HG03095 (cell line): ENCODE data around the gene IL20RA.
"Not testable (repeated sequence)": the region's sequence is repeated elsewhere in the genome, so short reads cannot be mapped to it uniquely, and the experiment has no call there.

Experiments used
- ATAC-seq: cut with Tn5 transposase; IDR thresholded peaks from one replicate; pipeline ENCODE4 v1.9.1; 2021; ENCODE audit warnings: moderate library complexity; ENCODE audit not compliant: unreplicated experiment

The IL20RA gene

DNA sequence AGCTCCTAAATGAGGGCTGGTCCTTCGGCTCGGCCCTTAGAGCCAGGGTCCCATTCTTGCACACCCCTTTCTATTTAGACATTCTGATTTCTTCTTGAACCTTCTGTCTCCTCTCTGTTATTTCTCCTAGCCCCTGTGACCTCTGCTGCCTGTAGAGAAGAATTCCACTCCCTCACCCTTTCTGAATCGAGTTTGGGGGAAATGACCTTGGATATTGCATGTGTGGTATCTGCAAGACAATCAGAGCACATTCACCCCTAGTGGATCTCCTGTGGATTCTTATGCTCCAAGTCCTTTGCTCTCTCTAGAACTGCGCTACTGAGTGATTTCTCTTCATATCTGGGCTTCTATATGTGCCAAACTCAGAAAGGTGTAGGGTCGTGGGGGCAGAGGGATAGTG lies 67.7 kb downstream of the IL20RA start:
- ATAC-seq, result no peak

- ATAC-seq, result no peak
Observed at GRCh38 chr6:136975089-136975715, 69.6 kb downstream of the IL20RA start.

DNA sequence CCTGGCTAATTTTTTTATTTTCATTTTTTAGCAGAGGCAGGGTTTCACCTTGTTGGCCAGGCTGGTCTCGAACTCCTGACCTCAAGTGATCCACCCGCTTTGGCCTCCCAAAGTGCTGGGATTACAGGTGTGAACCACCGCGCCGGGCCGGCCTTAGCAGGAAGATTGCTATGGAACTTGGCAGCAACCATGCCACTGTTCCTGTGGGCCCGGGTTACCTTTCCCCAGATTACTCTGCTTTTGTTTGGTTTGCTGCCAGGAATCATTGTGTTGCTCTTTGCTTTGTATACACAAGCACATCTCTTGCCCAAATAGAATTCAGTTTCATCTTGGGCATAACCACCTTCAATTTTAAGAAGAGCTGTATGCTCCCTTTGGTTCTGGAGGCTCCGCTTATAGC lies 71.0 kb downstream of the IL20RA start:
- ATAC-seq, result not testable (repeated sequence)

GRCh38 chr6:136971609-136972008 lies 73.2 kb downstream of the IL20RA start:
- no peak for ATAC-seq

GRCh38 chr6:136969930-136970329 lies 74.8 kb downstream of the IL20RA start:
- ATAC-seq, result no peak

- ATAC-seq, result no peak
Observed at GRCh38 chr6:136969433-136969832, 75.3 kb downstream of the IL20RA start.

DNA sequence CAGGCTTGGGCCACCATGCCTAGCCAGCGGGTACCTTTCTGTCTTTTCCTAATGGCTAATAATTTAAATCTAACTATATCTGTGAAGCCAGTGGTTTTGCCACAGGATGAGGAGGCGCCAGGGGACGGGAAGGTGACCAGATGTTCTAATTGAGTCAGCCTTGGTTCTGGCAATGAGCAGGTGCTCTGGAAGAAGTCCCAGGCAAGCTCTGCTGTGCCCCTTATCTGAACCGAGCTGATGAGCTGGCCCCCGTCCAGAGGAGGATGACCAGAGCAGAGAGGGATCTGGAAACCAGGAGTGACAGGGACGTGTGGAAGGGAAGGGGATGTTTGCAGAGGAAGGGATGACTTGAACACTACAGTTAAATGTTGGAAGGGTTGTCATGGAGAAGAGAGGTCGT lies 75.9 kb downstream of the IL20RA start:
- ATAC-seq, result no peak

DNA sequence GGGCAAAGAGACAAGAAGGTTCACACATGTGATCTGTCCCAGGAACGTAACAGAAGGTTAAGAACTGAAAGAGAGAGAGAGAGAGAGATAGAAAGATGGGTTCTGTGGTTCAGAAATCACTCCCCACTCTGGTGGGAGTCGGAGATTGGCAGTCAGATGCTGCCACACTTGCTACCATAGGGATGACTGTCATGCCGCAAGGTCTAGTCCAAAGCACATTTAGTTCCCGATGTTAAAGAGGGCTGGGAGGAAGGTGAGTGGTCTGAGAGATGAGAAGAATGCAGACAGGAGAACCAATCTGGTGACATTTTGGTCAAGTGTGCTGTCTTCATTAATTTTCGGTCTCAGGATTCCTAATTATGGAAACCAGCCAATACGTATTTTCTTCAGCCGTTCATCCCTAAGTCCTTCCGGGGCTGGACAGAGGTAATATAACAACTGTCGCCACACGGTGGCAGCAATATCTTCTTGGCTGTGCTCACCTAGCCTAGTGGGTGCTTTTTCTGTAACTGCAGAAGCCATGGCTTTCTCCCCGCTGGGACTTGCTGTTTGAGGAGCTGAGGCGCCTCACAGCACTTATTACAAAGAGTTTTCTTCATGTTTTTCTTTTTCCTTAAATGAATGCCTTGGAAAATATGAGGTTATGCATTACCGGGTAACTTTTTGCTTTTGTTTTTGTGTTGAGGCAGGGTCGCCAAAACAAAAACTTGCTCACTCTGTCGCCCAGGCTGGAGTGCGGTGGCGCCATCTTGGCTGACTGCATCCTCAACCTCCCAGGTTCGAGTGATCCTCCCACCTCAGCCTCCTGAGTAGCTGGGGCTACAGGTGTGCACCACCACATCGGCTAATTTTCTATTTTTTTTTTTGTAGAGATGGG lies 76.7 kb downstream of the IL20RA start:
- peak; percentile 85 for ATAC-seq

- no peak for ATAC-seq
Observed at GRCh38 chr6:136964398-136964797, 80.4 kb downstream of the IL20RA start.

DNA sequence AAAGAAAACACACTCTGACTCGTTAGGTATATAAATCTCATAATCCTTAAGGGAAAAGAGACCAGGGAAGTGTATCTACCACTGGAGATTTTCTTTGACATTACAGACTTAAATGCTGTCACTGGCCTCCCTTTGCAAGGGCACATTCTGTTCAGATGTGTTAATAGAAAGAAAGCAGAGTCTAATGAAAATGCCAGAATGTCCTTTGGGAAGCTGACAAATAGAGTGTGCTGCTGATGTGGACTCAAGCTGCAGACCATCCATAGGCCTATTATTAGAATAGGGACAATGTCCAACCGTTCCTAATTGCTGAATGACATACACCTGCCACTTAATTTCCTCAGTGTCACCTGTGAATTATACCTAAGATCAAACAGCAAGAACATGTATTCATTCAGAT lies 81.5 kb downstream of the IL20RA start:
- no peak for ATAC-seq

GRCh38 chr6:136962661-136963060 lies 82.1 kb downstream of the IL20RA start:
- ATAC-seq, result no peak

GRCh38 chr6:136961848-136962247 lies 82.9 kb downstream of the IL20RA start:
- ATAC-seq, result no peak

- no peak for ATAC-seq
Observed at GRCh38 chr6:136960781-136961180, 84.0 kb downstream of the IL20RA start.

- not testable (repeated sequence) for ATAC-seq
Observed at GRCh38 chr6:136959935-136960334, 84.8 kb downstream of the IL20RA start.

- ATAC-seq, result no peak
Observed at GRCh38 chr6:136959471-136959891, 85.3 kb downstream of the IL20RA start.

DNA sequence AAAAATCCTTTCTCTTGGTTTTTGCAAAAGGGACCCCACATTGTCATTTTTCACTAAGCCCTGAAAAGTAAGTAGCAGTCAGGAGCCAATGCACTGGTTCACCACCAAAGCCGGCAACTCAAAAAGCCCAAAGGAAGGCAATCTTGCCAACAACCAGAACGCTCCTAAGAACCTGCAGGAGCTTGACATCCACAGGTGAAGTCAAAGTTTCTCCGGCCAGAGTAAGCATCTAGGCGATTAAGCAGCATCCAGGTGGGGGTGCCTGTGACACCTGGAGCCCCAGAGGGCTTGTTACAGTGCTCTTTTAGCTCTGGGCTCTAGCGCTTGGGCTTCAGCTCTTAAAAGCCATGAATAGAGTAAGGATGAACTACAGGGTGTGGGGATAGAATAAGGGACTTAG lies 86.6 kb downstream of the IL20RA start:
- ATAC-seq, result no peak

DNA sequence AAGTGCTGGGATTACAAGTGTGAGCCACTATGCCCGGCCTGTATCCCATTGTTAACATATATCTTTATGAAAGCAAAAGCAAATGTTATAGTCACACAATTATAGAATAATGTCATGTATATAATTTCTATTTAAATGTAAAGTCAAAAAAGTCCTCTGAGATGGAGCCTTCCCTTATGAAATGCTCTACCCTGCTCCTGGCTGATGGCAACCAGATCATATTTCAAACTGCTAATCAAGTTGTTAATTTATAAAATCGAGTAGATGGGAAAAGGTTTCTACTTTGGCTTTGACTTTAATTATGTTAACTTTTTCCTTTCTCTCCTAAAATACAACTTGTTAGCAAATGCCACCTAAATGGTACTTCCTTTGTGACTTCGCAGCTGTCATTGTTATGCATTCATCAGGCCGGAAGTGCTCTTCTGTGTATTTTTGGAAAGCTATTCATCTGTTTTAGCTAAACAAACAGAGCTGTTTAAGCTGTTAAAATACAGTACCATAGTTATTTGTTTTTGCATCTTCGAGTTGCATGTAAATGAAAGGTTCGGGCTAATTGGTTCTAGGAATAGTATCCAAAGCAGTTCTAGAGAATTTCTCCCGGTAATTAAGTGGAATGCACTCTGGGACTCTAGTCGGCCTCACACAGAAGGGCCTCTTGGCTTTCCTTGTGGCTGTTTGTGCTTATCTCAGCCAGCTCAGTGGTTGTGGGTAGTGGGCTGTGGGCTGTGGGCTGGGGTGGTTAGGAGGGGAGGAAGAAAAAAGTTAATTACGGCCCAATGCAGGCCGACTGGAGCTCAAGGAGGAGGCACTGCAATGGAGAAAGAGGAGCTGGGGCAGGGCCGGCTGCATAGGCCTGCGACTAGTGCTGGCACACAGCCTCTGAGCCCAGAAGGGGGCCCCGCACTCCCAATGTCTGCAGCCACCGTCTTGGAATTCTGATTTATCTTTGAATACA lies 87.9 kb downstream of the IL20RA start:
- ATAC-seq, result no peak

DNA sequence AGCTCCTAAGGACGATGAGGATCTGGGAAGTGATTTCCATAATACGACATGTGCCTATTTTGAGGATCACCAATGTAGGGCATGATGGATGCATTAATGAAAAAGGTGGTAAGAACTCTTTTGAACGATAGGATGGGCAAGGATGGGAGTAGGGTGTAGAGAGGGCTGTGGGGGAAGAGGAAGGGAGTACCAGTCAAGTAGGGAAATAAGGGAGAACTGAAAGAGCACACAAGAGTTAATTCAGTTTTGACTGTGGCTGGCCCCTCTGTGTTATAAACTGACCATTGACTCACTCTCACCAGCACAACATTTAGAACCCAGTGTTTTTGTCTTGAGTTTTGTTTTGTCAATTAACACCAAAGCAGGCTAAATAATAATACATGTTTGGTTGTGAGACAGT lies 89.6 kb downstream of the IL20RA start:
- no peak for ATAC-seq

DNA sequence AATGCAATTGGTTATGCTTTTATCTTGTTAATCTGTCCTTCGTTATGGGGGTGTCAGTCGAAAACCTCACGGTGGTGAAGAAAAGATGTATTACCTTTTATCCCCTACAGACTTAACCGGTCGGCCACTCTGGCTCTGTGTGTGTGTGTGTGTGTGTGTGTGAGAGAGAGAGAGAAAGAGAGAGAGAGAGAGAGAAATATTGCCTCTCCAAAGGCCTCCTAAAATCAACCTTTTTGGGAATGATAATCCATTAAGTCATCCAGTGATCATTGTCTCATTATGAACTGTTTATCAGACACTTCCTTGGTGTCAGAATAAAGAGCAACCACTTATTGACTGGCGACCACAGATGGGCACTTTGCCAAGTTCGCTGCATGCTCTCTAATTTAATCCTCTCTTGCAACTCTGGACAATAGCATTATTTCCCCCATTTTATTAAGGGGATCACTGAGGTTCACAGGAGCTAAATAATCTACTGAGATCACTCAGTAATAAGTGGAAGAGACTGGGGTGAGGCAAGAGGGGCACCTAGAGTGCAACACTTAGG lies 92.0 kb downstream of the IL20RA start:
- ATAC-seq, result no peak

DNA sequence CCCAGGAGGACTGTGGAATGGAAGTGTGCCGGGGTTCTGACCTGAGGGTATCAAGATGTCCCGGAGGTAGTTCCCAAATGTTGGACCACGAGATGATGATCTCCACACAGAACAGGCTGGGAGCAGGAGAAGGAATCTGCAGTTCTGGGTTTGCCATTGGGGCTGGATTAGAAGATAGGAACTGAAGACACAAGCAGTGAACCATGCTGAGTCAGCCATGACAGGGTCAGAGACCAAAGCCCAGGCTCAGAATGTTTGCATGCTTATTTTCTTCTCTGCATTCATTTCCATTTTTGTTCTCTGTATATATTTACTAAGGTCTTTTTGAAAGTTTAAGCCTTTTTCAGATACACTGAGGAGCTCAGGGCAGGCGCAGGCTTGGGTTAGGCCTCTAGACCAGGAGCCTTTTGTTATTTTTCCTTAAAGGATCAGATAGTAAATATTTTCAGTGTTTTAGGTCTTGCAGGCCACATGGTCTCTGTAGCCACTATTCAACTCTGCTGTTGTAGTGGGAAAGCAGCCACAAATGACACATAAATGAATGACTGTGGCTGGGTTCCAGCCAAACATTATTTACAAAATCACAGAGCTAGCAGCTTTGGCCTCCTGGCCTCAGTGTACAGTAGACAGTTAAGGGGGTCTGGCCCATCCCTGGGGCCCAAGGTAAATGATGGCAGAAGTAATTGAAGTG lies 94.2 kb downstream of the IL20RA start:
- no peak for ATAC-seq
